GM19099 (cell line): ENCODE data around the gene SLIT3.

ENCODE experiments used
- POLR2A ChIP-seq: IDR thresholded peaks from 3 replicates; pipeline ENCODE4 v1.6.1; 2011; ENCODE audit warnings: low read depth; ENCODE audit not compliant: insufficient read length; ENCODE audit errors: extremely low read depth

Gene SLIT3

GRCh38 chr5:169063316-169063953 lies 237.5 kb downstream of the SLIT3 start:
- TF ChIP-seq POLR2A: no peak

DNA sequence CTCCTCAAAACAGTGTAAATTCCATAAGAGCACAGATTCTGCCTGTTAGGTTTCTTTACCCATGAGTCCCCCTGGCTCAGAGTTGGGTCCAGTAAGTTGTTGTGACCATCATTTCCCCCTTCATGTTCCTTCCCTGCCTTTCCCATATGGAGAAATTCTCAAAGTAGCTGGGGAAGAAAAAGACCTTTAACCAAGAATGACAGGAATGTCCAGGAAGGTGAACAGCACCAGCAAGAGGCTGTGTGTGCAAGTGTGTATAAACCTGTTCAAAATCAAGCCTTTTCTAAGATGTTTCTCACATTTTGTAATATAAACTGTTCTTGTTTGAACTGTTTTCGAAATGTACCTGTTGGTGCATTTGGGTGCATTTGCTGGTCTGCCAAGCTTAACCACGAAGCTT lies 238.2 kb downstream of the SLIT3 start:
- no peak for TF ChIP-seq POLR2A

GRCh38 chr5:169054506-169054905 lies 246.4 kb downstream of the SLIT3 start:
- no peak for TF ChIP-seq POLR2A

DNA sequence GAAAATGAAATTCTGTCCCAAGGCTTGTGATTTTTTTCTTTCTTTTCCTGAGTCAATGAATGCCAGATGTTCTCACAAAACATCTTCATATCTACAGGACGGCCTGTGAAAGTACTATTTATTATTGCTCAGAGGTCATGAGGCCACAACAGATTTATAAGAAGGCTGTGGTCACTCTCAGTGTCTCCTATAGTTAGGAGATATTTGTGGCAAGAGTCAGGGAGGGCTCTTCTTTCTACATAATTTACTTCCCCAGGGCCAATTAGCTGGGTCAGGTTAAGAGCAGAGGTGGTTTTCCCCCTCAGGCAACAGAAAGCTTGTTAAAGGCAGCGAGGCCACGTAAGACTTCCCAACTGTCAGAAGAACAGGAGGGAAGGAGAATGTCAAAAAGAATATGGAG lies 248.7 kb downstream of the SLIT3 start:
- TF ChIP-seq POLR2A: no peak

DNA sequence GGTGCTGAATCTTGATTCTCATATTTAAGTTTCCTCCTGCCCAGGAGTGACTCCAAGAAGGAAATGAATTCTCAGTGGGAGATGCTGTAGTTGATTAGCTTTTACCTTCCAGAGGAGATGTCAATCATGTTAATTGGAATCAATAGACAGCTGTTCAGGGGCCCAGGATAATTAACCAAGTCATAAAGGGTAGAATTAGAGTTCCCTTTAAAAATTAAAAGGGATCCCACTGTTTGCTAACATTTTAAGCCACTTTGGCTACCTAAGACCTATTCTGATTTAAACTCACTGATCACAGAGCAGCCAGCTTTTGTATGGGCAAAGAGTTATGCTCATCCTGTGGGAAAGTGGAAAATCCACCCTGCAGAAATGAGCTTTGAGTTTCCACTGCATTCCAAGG lies 249.6 kb downstream of the SLIT3 start:
- TF ChIP-seq POLR2A: no peak

GRCh38 chr5:169050636-169051035 lies 250.3 kb downstream of the SLIT3 start:
- no peak for TF ChIP-seq POLR2A

DNA sequence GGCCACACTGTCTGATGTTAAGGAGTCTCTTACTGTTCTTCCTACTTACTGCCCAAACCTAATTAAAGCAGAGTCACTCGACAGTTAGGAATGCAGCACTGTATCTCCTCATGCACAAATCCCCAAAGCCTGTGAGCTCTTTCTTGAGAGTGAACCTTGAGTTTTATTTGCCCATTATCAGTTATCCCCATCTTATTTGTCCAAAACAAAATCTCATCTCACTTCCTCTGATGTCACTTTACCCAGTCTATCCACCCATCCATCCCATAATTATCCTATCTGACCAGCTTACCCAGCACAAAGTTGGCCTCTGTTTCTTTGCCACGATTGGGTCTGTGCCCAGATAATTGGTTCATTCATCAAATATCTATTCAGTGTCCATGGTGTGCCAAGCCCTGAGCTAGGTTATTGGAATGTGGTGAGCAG lies 250.8 kb downstream of the SLIT3 start:
- TF ChIP-seq POLR2A: no peak

DNA sequence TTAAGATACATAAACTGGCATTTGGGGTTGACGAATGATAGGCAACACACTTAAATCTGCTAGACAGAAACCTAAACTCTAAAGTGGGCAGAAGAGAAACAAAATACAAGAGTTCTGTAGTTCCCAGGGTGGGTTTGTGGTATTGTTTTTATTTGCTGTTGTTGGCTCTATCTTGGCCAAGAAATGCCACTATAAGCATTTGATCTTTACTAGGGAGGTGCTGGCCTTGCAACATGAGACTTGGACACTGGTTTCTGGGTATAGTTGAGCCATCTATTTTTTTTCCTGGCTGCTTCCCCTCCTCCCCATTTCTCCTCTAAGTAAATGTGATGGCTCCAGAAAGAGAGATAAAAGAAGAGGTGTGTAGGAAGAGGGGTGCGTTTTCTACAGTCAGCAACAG lies 251.2 kb downstream of the SLIT3 start:
- TF ChIP-seq POLR2A: no peak

GRCh38 chr5:169048181-169049125 lies 252.5 kb downstream of the SLIT3 start:
- TF ChIP-seq POLR2A: no peak

DNA sequence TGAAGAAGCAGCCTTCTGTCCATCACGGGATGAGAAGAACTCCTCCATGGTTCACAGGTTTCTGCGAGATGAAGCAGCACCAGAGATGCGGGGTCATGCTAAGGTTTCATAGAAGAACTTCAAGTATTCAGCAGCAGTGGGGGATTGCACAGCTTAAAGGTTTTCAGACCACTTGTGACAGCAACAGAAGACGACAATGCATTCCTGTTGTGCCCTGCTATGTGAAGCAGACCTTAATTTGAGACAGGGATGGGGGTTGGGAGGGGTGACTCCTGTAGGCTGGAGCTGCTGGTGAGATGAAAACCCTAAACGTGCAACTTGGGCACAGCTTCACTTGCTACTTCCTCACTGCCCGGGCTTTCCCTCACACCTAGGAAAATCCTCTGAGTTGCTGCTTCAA lies 256.0 kb downstream of the SLIT3 start:
- no peak for TF ChIP-seq POLR2A

DNA sequence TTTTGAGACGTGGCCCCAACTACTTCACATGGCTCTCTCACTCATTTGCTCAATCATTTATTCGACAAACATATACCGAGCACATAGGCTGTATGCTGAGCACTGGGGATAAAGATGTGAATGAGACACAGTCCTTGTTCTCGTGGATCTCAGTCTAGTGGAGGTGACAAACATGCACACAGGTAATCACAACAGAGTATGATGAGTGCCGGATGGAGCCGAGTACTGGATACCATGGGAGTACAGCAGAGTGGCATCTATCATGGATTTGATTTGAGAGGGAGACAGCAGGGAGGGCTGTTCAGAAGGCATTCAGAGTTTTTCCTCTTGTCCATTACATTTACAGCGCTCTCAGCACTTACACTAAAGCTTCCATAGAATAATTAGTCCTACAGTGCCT lies 259.8 kb downstream of the SLIT3 start:
- TF ChIP-seq POLR2A: no peak

GRCh38 chr5:169039592-169039991 lies 261.3 kb downstream of the SLIT3 start:
- TF ChIP-seq POLR2A: no peak

DNA sequence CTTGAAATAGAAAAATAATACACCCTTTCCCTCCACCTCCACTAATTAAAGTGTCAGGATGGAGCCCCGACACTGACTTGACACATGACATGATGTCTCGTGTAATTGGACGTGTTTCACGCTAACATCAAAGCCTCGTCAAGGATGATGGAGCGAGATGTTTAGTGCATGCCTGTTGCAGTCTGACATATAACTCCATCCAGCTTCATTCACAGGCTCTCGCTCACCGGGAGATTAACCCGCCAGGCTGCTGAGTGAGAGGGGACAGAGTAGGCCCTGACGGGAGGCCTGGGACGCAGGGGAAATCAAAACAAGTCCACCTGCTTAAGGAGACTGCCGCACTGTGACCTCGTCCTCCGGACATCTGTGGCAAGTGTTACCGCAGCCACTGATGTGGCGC lies 263.5 kb downstream of the SLIT3 start:
- TF ChIP-seq POLR2A: no peak

- no peak for TF ChIP-seq POLR2A
These were observed 264.7 kb downstream of the SLIT3 start for GRCh38 chr5:169036079-169036805.

GRCh38 chr5:169029661-169030274 lies 271.2 kb downstream of the SLIT3 start:
- TF ChIP-seq POLR2A: no peak
